Thymus (tissue), 11 donors: ENCODE data around the gene HSPBP1. TPM values are rescaled to one million over a fixed set of nuclear protein-coding genes. Genes with fewer than 3 reads are reported as not detected.

Experiments
- DNase-seq, 9 donors: peaks; one replicate each; pipeline ENCODE4 v3.0.0-alpha.2; 2013; ENCODE audit warnings: low spot score in 9 of 9, low read depth in 6 of 9, missing footprints in 1 of 9
- H3K27ac ChIP-seq, 2 donors: one replicate each; pipeline ENCODE4 v1.5.1; 2013; ENCODE audit warnings: control low read depth in 1 of 2, low read depth in 1 of 2, low read length in 1 of 2, mild to moderate bottlenecking in 1 of 2, moderate library complexity in 1 of 2
- H3K27me3 ChIP-seq, 2 donors: one replicate each; pipeline ENCODE4 v1.5.1; 2013; ENCODE audit warnings: low read length in 1 of 2; ENCODE audit not compliant: control insufficient read depth in 2 of 2, insufficient read depth in 1 of 2
- H3K36me3 ChIP-seq, 2 donors: one replicate each; pipeline ENCODE4 v1.5.1; 2013; ENCODE audit warnings: low read length in 1 of 2, mild to moderate bottlenecking in 1 of 2, moderate library complexity in 1 of 2; ENCODE audit not compliant: control insufficient read depth in 2 of 2, insufficient read depth in 2 of 2
- H3K4me1 ChIP-seq, 2 donors: one replicate each; pipeline ENCODE4 v1.5.1; 2013; ENCODE audit warnings: low read length in 2 of 2; ENCODE audit not compliant: control insufficient read depth in 2 of 2, insufficient read depth in 2 of 2
- H3K4me3 ChIP-seq, 2 donors: one replicate each; pipeline ENCODE4 v1.5.1; 2013; ENCODE audit warnings: low read length in 2 of 2, control low read depth in 1 of 2, mild to moderate bottlenecking in 1 of 2
- H3K9me3 ChIP-seq, 2 donors: one replicate each; pipeline ENCODE4 v1.5.1; 2013; ENCODE audit warnings: low read length in 1 of 2, mild to moderate bottlenecking in 1 of 2; ENCODE audit not compliant: control insufficient read depth in 2 of 2, insufficient read depth in 1 of 2
- WGBS: extraction: QIAGEN DNeasy Blood & Tissue Kit; methylation state at CpG from one replicate; pipeline ENCODE4 v1.1.7; 2013; 5-methylcytosine and 5-hydroxymethylcytosine counted together
- polyA plus RNA-seq: library from polyadenylated mRNA; stranded (reverse); fragments of 200-250 nt; gene quantifications from one replicate; pipeline ENCODE4 v1.2.3, GENCODE V29; 2013
- total RNA-seq: library from RNA; stranded (reverse); fragments of 120-200 nt; gene quantifications from one replicate; pipeline ENCODE4 v1.2.4, GENCODE V29; 2013
- donor health status: healthy.

HSPBP1 gene
- total and polyA plus RNA-seq, 2 donors, result 16.4 to 21.8 TPM

- H3K4me1 ChIP-seq, result peaks cover 0 to 16% of the 10 kb centered on the region in 2 donors
- H3K27ac ChIP-seq, result no peak overlapping the region
- no peaks in the 10 kb centered on the region for H3K36me3 ChIP-seq
- no peak overlapping the region for H3K4me3 ChIP-seq
- H3K9me3 ChIP-seq, result no peaks in the 10 kb centered on the region
- peak in 2 of 9 donors; percentile 31 to 36 for DNase-seq
- H3K27me3 ChIP-seq, result no peaks in the 10 kb centered on the region
- 93% methylated on average over 21 of the region's 21 CpGs for WGBS
These were observed 39.9 kb upstream of the HSPBP1 start for GRCh38 chr19:55319785-55320184.

- Histone ChIP-seq H3K27me3 (no peaks in the 10 kb centered on the region), H3K4me1 (peaks cover 0 to 7% of the 10 kb centered on the region in 2 donors), H3K9me3 (no peaks in the 10 kb centered on the region), H3K27ac (no peak overlapping the region), H3K36me3 (no peaks in the 10 kb centered on the region), H3K4me3 (no peak overlapping the region)
- WGBS, result 95% methylated on average over 8 of the region's 8 CpGs
- DNase-seq, result no peak
These were observed 36.7 kb upstream of the HSPBP1 start for GRCh38 chr19:55316646-55317045.

DNA sequence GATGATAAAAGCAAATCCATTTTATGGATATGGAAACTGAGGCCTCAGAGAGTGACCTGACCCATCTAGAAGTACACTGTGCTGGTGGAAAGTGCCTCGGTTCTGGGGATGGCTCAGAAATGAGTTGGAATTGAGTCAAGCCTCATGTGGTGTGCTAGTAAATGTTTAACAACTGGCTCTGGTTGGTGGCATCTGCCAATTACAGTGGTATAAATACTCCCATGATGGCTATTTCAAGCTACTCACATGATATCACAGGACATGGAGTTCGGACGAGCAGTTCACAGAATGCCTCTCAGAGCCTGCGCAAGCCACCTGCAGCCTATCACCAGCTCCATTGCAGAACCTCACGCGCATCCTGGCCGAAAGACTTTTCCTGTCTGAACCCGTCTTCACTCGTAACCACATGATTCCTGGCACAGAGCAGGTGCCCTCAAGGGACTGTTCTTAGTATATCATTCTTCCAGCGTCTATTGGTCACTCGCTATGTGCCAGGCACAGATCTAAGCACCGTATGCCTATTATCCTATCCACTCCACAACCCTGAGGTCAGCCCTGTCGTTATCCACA is 36.1 kb upstream of the HSPBP1 start:
- H3K27me3 ChIP-seq, result no peaks in the 10 kb centered on the region
- H3K4me1 ChIP-seq, result peaks cover 0 to 1% of the 10 kb centered on the region in 2 donors
- 91% methylated on average over 13 of the region's 13 CpGs for WGBS
- no peak overlapping the region for H3K27ac ChIP-seq
- no peaks in the 10 kb centered on the region for H3K36me3 ChIP-seq
- DNase-seq, result no peak
- H3K4me3 ChIP-seq, result no peak overlapping the region
- no peaks in the 10 kb centered on the region for H3K9me3 ChIP-seq

DNA sequence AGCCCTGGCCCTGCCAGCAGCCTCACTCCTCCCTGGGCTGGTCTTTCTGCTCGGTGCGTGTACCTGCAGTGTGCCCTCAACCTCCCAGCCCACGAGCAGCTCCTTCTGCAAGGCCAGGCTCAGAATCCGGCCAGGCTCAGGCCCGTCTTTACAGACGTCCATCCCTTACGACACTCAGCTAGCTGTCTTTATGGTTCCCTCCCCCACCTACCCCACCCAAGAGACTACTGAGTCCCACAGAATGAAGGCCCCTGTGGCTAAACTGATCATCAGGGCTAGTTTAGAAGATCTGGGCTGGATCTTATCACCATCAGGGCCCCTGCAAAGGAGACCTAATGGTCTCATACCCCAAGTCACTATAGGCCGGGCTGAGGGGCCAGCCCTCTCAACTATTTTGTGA is 34.5 kb upstream of the HSPBP1 start:
- H3K4me1 ChIP-seq, result no peaks in the 10 kb centered on the region
- DNase-seq, result no peak
- 96% methylated on average over 8 of the region's 8 CpGs for WGBS
- H3K4me3 ChIP-seq, result no peak overlapping the region
- no peak overlapping the region for H3K27ac ChIP-seq
- H3K36me3 ChIP-seq, result no peaks in the 10 kb centered on the region
- no peaks in the 10 kb centered on the region for H3K9me3 ChIP-seq
- no peaks in the 10 kb centered on the region for H3K27me3 ChIP-seq

GRCh38 chr19:55312621-55313512 is 33.0 kb upstream of the HSPBP1 start:
- H3K4me3 ChIP-seq, result no peak overlapping the region
- no peaks in the 10 kb centered on the region for H3K9me3 ChIP-seq
- H3K4me1 ChIP-seq, result no peaks in the 10 kb centered on the region
- H3K36me3 ChIP-seq, result no peaks in the 10 kb centered on the region
- WGBS, result 97% methylated on average over 47 of the region's 47 CpGs
- no peak overlapping the region for H3K27ac ChIP-seq
- no peaks in the 10 kb centered on the region for H3K27me3 ChIP-seq
- DNase-seq, result no peak

DNA sequence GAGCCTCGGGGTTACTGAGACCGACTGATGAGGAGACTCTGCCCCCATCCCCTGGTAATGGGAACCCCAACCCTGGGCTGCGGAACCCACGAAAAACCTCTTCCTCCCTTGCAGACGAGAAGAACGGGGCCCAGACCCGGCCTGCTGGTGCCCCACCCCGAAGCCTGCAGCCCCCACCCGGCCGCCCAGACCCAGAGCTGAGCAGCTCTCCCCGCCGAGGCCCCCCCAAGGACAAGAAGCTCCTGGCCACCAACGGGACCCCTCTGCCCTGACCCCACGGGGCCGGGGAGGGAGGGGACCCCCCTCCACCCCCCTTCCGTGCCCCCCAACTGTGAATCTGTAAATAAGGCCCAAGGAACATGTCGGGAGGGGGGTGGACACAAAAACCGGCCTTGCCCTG is 31.9 kb upstream of the HSPBP1 start:
- peaks cover 0 to 4% of the 10 kb centered on the region in 2 donors for H3K36me3 ChIP-seq
- no peak overlapping the region for H3K4me3 ChIP-seq
- no peaks in the 10 kb centered on the region for H3K27me3 ChIP-seq
- H3K27ac ChIP-seq, result no peak overlapping the region
- H3K9me3 ChIP-seq, result no peaks in the 10 kb centered on the region
- DNase-seq, result no peak
- no peaks in the 10 kb centered on the region for H3K4me1 ChIP-seq
- 94% methylated on average over 18 of the region's 18 CpGs for WGBS

- WGBS, result 94% methylated on average over 9 of the region's 9 CpGs
- DNase-seq, result no peak
- H3K4me3 ChIP-seq, result no peak overlapping the region
- H3K9me3 ChIP-seq, result no peaks in the 10 kb centered on the region
- H3K27me3 ChIP-seq, result no peaks in the 10 kb centered on the region
- H3K27ac ChIP-seq, result no peak overlapping the region
- H3K4me1 ChIP-seq, result no peaks in the 10 kb centered on the region
- H3K36me3 ChIP-seq, result peaks cover 3 to 7% of the 10 kb centered on the region in 2 donors
These were observed 31.5 kb upstream of the HSPBP1 start for GRCh38 chr19:55311397-55311796.

DNA sequence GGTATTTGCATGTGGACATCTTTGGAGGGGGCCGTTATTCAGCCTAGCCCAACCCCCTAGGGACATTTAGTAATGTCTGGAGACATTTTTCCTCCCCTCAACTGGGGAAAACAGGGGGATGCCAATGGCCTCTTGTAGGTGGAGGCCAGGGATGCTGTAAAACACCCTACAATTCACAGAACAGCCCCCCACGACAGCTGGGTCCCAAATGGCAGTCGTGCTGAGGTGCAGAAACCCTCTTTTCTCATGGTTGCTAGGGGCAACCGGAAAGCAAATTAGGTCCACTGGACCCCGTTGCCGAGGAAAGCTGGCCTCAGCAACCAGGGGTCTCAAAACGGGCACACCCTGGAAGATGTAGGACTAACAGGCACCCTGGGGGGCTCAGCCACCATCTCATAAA is 30.6 kb upstream of the HSPBP1 start:
- Histone ChIP-seq H3K4me3 (no peak overlapping the region), H3K4me1 (peaks cover 0 to 4% of the 10 kb centered on the region in 2 donors), H3K27ac (no peak overlapping the region), H3K36me3 (peaks cover 5 to 8% of the 10 kb centered on the region in 2 donors), H3K27me3 (no peaks in the 10 kb centered on the region), H3K9me3 (peaks cover 0 to 2% of the 10 kb centered on the region in 2 donors)
- DNase-seq, result no peak
- 95% methylated on average over 7 of the region's 7 CpGs for WGBS

GRCh38 chr19:55309448-55309847 is 29.5 kb upstream of the HSPBP1 start:
- Histone ChIP-seq H3K27ac (no peak overlapping the region), H3K4me3 (no peak overlapping the region), H3K4me1 (peaks cover 0 to 10% of the 10 kb centered on the region in 2 donors), H3K27me3 (no peaks in the 10 kb centered on the region), H3K36me3 (peaks cover 5 to 8% of the 10 kb centered on the region in 2 donors), H3K9me3 (peaks cover 0 to 2% of the 10 kb centered on the region in 2 donors)
- 96% methylated on average over 5 of the region's 5 CpGs for WGBS
- no peak for DNase-seq
